Keratinocyte (primary cell): ENCODE data around the gene PLA2G4F. TPM values are rescaled to one million over a fixed set of nuclear protein-coding genes. Genes with fewer than 3 reads are reported as not detected.

Experiments
- DNase-seq: peaks from one replicate; pipeline ENCODE4 v3.0.0-alpha.2; 2011; ENCODE audit warnings: low read depth, missing footprints, low spot score
- FAIRE-seq: peaks from 2 replicates; lab custom pipeline; 2011; peaks lifted over from hg19 to GRCh38; lab: Jason Lieb, UNC
- H2AFZ ChIP-seq: 2 replicates; pipeline ENCODE4 v1.6.0; 2012; ENCODE audit warnings: low read length, control low read depth, inconsistent platforms; ENCODE audit not compliant: control insufficient read depth
- H3K27ac ChIP-seq: 2 replicates; pipeline ENCODE4 v1.5.1; 2011; ENCODE audit warnings: low read length; ENCODE audit not compliant: control insufficient read depth, insufficient read depth
- H3K27me3 ChIP-seq: 3 replicates; pipeline ENCODE4 v1.6.0; 2011; ENCODE audit warnings: low read length; ENCODE audit not compliant: control insufficient read depth, insufficient read depth; ENCODE audit errors: extremely low read depth
- H3K36me3 ChIP-seq, 2 experiments: 2 replicates in 1 of 2; 3 replicates in 1 of 2; pipeline ENCODE4 v1.5.1; 2011; ENCODE audit warnings: low read length in 2 of 2, mild to moderate bottlenecking in 1 of 2; ENCODE audit not compliant: control insufficient read depth in 2 of 2, insufficient read depth in 2 of 2; ENCODE audit errors: extremely low read depth in 1 of 2
- H3K4me1 ChIP-seq: 3 replicates; pipeline ENCODE4 v1.5.1; 2011; ENCODE audit warnings: low read length; ENCODE audit not compliant: control insufficient read depth, insufficient read depth; ENCODE audit errors: extremely low read depth
- H3K4me2 ChIP-seq: 3 replicates; pipeline ENCODE4 v1.6.0; 2011; ENCODE audit warnings: low read depth, low read length; ENCODE audit not compliant: control insufficient read depth, insufficient read depth; ENCODE audit errors: extremely low read depth
- H3K4me3 ChIP-seq, 3 experiments: fragments of 200-600 bp in 1 of 3; sonication (generic) in 1 of 3; 2 replicates in 2 of 3; 3 replicates in 1 of 3; pipeline ENCODE4 v1.5.1; 2011 to 2016; ENCODE audit warnings: low read length in 3 of 3, mild to moderate bottlenecking in 3 of 3, control low read depth in 2 of 3, inconsistent platforms in 1 of 3, low read depth in 1 of 3, mixed read lengths in 1 of 3, mixed run types in 1 of 3, moderate library complexity in 1 of 3; ENCODE audit not compliant: control insufficient read depth in 2 of 3, insufficient read depth in 2 of 3; ENCODE audit errors: extremely low read depth in 1 of 3
- H3K79me2 ChIP-seq: 2 replicates; pipeline ENCODE4 v1.6.0; 2012; ENCODE audit warnings: low read length; ENCODE audit not compliant: control insufficient read depth, insufficient read depth
- H3K9ac ChIP-seq: 3 replicates; pipeline ENCODE4 v1.6.0; 2011; ENCODE audit warnings: low read length; ENCODE audit not compliant: control insufficient read depth, insufficient read depth; ENCODE audit errors: extremely low read depth
- H3K9me1 ChIP-seq: 3 replicates; pipeline ENCODE4 v1.6.0; 2011; ENCODE audit warnings: low read length; ENCODE audit not compliant: control insufficient read depth, insufficient read depth; ENCODE audit errors: extremely low read depth
- H3K9me3 ChIP-seq: 2 replicates; pipeline ENCODE4 v1.5.1; 2012; ENCODE audit warnings: low read depth, low read length; ENCODE audit not compliant: control insufficient read depth
- H4K20me1 ChIP-seq: 3 replicates; pipeline ENCODE4 v1.6.0; 2011; ENCODE audit warnings: low read length; ENCODE audit not compliant: control insufficient read depth, insufficient read depth; ENCODE audit errors: extremely low read depth
- EZH2 ChIP-seq: IDR thresholded peaks from one replicate; pipeline ENCODE4 v1.6.1; 2012; ENCODE audit warnings: inconsistent platforms, mild to moderate bottlenecking, low read length, moderate library complexity
- dilution Hi-C: fragments of 300-500 bp; cut with MboI; formaldehyde crosslinking; loops from one replicate; pipeline ENCODE4 v1.7.0; 2020; ENCODE audit warnings: low sequenced_read_pairs; ENCODE audit not compliant: extremely low pct_ligation_motif_present
- polyA plus RNA-seq, 5 experiments: library from polyadenylated mRNA; depleted of rRNA in 3 of 5; stranded (reverse) in 3 of 5; stranded (forward) in 1 of 5; unstranded in 1 of 5; fragments of >200 nt; gene quantifications; 1 replicate in 1 of 5; 2 replicates in 3 of 5; 3 replicates in 1 of 5; pipeline versions ENCODE4 v1.2.1 to v1.2.3, GENCODE V29; 2011 to 2012; ENCODE audit warnings: missing spikeins in 2 of 5, low read depth in 1 of 5, low replicate concordance in 1 of 5
- TF ChIP-seq, protein P1 (sequence below), 3 experiments: IDR thresholded peaks in 1 of 3; conservative IDR thresholded peaks in 1 of 3; optimal IDR thresholded peaks in 1 of 3; 2 replicates in 2 of 3; 3 replicates in 1 of 3; pipeline versions ENCODE3 to v1.5.1; 2011; ENCODE audit warnings: low read length in 3 of 3, mild to moderate bottlenecking in 3 of 3, moderate library complexity in 2 of 3, control low read depth in 1 of 3, inconsistent platforms in 1 of 3; ENCODE audit not compliant: insufficient read depth in 2 of 3; ENCODE audit errors: extremely low read depth in 1 of 3

Gene PLA2G4F
- polyA plus RNA-seq, 1 donor (not counting 4 experiments of a cell fraction or from before 2014, with no cell fraction given) = 4.4 TPM

DNA sequence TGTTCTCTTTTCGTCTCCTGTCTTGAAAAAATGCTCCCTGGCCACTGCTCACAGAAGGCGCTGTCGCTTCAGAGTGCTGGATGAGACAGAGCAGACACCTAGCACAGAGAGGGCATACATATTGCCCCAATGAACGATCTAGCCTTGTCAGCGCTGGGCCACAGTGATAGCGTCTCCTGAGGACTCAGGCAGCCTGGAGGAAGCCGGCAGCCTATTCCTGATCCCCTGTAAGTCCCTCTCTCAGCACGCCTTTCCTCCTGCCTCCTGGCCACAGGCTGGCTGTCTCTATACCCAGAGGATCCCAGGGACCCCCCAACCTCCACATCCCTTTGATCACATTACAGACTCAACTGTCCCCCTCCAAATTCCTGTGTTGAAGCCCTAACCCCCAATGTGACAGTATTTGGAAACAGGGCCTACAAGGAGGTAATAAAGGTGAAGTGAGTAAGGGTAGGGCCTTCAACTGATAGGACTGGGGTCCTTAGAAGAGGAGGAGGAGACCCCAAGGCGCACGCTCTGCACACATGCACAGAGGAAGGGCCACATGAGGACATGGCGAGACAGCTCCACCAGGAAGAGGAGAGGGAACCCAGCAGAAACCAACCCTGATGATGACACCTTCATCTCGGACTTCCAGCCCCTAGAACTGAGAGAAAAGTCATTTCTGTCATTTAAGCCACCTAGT is 7.5 kb downstream of the PLA2G4F start:
- Histone ChIP-seq H3K27ac (no peak overlapping the region), H3K9ac (no peak overlapping the region), H2AFZ (no peak overlapping the region), H3K9me1 (no peaks in the 10 kb centered on the region), H3K36me3 (no peaks in the 10 kb centered on the region), H3K27me3 (no peaks in the 10 kb centered on the region), H4K20me1 (no peaks in the 10 kb centered on the region), H3K4me2 (no peak overlapping the region), H3K4me1 (peaks cover 27% of the 10 kb centered on the region), H3K4me3 (no peak overlapping the region), H3K79me2 (no peaks in the 10 kb centered on the region), H3K9me3 (no peaks in the 10 kb centered on the region)
- TF ChIP-seq, protein P1, sequence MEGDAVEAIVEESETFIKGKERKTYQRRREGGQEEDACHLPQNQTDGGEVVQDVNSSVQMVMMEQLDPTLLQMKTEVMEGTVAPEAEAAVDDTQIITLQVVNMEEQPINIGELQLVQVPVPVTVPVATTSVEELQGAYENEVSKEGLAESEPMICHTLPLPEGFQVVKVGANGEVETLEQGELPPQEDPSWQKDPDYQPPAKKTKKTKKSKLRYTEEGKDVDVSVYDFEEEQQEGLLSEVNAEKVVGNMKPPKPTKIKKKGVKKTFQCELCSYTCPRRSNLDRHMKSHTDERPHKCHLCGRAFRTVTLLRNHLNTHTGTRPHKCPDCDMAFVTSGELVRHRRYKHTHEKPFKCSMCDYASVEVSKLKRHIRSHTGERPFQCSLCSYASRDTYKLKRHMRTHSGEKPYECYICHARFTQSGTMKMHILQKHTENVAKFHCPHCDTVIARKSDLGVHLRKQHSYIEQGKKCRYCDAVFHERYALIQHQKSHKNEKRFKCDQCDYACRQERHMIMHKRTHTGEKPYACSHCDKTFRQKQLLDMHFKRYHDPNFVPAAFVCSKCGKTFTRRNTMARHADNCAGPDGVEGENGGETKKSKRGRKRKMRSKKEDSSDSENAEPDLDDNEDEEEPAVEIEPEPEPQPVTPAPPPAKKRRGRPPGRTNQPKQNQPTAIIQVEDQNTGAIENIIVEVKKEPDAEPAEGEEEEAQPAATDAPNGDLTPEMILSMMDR (optimal IDR thresholded peaks at IDR 0.05 in 1 of 3, IDR thresholded peaks at IDR 0.05 in 1 of 3, conservative IDR thresholded peaks at IDR 0.05 in 1 of 3; ENCODE audit: extremely low read depth in 1 of 3, insufficient read depth in 2 of 3, low read length in 3 of 3) = no peak
- TF ChIP-seq EZH2 = no peak
- DNase-seq = no peak
- dilution Hi-C loops = no loop called here
- no peak for FAIRE-seq

DNA sequence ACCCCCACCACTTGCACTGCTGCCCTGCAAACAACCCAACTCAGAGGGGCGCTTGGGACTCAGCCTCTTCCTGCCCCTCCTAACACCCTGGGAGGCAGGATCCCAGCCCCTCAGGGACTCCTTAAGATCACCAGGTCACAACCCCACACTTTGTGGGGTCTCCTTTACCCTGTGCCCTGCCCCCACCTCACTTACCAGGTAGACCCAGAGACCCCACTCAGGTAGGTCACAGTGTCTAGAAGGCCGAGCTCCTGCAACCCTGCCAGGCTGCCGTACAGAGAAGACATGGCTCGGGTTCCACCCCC is 9.1 kb downstream of the PLA2G4F start:
- no peak for DNase-seq
- Histone ChIP-seq H3K9me3 (no peaks in the 10 kb centered on the region), H3K27ac (no peak overlapping the region), H3K27me3 (no peaks in the 10 kb centered on the region), H3K9ac (no peak overlapping the region), H3K4me1 (peaks cover 24% of the 10 kb centered on the region), H4K20me1 (no peaks in the 10 kb centered on the region), H3K79me2 (no peaks in the 10 kb centered on the region), H3K4me3 (no peak overlapping the region), H3K36me3 (no peaks in the 10 kb centered on the region), H2AFZ (no peak overlapping the region), H3K9me1 (no peaks in the 10 kb centered on the region), H3K4me2 (no peak overlapping the region)
- no peak for FAIRE-seq
- dilution Hi-C loops = no loop called here
- TF ChIP-seq, protein P1 (optimal IDR thresholded peaks at IDR 0.05 in 1 of 3, IDR thresholded peaks at IDR 0.05 in 1 of 3, conservative IDR thresholded peaks at IDR 0.05 in 1 of 3; ENCODE audit: extremely low read depth in 1 of 3, insufficient read depth in 2 of 3, low read length in 3 of 3) = no peak
- TF ChIP-seq EZH2 = no peak
